Heart left ventricle (tissue), 13 donors: Measurements from ENCODE around the gene ACSF3.

ENCODE experiments used
- POLR2A ChIP-seq, 2 donors: fragments of 450-650 bp; IDR thresholded peaks; one replicate each; pipeline ENCODE4 v1.6.1; 2017; ENCODE audit warnings: antibody characterized with exemption in 2 of 2, mild to moderate bottlenecking in 2 of 2, moderate library complexity in 2 of 2
- TF ChIP-seq, protein P1 (sequence below), 12 donors: fragments of 200-600 bp; sonication (generic) in 4 of 12; IDR thresholded peaks; one replicate each; pipeline versions ENCODE4 v1.5.0 to v1.8.0; 2018 to 2022; ENCODE audit warnings: antibody characterized with exemption in 12 of 12, mild to moderate bottlenecking in 5 of 12
- donor health status: ischemic (EF 13 %, LVEDD 7.1; RV severe dilation, severe dysfunction).
- donor health status: DM: no; HTN: yes; CAD: no.
- donor health status: DM: no; HTN: no; CAD: no.
- donor health status: ischemic (EF 25% LVEDD 6.9; RV normal size, moderate dysfunction).
- donor health status: ischemic (EF 25% LVEDD 5.7; RV mildly dilated, moderate dysfunction).
- donor health status: ischemic (EF 35%, LVEDD 5.7; RV mildly dilated, moderate dysfunction).
- donor health status: nonischemic (EF 11% LVEDD 7.7; RV severe dilation, severe dysfunction).
- donor health status: DM: yes; HTN: yes; CAD: no.
- donor health status: PGD.
- donor health status: ischemic (EF 29% LVEDD 5.4; RV normal size, mild dysfunction).
- donor health status: nonischemic (EF 23%, LVEDD 6.1; RV moderate dilation, normal function).

DNA sequence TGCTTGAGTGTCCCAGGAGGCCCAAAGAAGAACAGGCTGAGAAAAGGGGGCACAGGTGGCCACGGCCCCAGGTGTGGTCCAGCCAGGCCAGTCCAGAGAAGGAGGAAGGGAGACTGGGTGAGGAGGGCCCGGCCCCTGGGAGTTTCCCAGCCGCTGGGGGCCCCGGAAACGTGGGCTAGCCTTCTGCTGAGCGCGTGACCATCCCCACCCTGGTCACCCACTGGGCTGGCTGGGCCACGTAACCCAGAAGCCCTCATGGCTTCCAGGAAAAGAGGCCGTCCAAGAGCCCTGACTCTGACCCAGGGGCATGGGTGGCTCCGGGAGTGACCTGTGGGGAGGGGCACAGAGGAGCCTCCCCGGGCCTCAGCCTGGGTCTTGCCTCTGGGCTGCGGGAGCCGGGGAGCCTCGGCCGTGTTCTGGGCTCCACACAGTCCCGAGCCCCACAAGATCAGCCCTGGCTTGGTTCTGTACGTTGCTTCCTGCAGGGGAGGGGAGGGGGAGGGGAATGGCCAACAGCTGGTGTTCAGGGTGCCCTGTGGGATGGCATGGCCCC, 29.8 kb upstream of the ACSF3 start:
- TF ChIP-seq, protein P1, sequence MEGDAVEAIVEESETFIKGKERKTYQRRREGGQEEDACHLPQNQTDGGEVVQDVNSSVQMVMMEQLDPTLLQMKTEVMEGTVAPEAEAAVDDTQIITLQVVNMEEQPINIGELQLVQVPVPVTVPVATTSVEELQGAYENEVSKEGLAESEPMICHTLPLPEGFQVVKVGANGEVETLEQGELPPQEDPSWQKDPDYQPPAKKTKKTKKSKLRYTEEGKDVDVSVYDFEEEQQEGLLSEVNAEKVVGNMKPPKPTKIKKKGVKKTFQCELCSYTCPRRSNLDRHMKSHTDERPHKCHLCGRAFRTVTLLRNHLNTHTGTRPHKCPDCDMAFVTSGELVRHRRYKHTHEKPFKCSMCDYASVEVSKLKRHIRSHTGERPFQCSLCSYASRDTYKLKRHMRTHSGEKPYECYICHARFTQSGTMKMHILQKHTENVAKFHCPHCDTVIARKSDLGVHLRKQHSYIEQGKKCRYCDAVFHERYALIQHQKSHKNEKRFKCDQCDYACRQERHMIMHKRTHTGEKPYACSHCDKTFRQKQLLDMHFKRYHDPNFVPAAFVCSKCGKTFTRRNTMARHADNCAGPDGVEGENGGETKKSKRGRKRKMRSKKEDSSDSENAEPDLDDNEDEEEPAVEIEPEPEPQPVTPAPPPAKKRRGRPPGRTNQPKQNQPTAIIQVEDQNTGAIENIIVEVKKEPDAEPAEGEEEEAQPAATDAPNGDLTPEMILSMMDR (IDR thresholded peaks at IDR 0.05), result no peak
- no peak for TF ChIP-seq POLR2A (IDR thresholded peaks at IDR 0.05)
